ENCODE results near the gene B3GALT2.

DNA sequence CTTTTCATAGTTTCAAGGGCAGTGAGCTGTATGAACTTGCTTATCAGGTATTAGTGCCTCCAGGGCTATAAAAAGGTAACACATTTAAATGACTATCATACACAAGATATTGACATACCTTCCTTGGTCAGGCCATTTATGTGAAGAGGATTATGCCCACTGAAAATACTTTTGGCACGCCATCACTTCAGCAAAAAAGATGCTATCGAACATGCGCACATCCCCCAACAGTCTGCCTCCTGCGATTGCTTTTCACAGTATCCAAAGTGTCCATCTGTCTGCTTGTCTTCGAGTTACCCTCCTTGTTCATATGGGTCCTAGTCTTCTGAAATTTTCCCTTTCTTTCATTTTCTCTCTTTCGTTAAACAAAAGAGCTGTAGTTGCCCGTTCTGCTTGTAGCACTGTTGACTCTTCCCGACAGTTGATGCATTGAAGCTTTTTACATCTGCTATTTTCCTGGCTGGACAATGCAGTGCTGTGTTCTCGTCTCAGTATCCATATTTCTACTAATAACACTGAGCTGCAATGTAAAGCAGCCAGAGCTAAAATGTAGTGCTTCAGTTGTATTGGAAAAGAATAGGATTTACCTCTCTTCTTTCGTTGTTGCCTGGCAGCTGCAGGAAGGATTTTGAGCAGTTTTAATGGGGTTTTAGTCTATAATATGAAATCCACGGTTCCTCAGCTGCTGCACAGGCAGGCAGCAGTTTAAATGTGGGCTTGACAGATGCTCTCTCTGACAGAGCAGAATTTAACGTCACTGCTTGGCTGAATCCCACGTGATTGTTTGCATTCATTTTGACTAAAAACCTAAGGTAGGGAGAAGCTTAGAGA lies at the start of gene B3GALT2:
- TF ChIP-seq CTCF (conservative IDR thresholded peaks at IDR 0.05; ENCODE audit: low read length) (no peak), EZH2phosphoT487 (IDR thresholded peaks at IDR 0.05; ENCODE audit: borderline replicate concordance) (no peak)

Data from Loucy (cell line).